ENCODE results near the gene SCLT1.

GRCh38 chr4:128961405-128961804, 131.9 kb downstream of the SCLT1 start:
- TF ChIP-seq CTCF (conservative IDR thresholded peaks at IDR 0.05; ENCODE audit: low read depth, low read length): no peak
- no peak for TF ChIP-seq EZH2 (IDR thresholded peaks at IDR 0.05; ENCODE audit: borderline replicate concordance, low read depth, low read length, poor library complexity, severe bottlenecking)

Data from A673 (cell line).